Hepatocyte (in vitro differentiated cells): ENCODE results near the gene SYN1. TPM values are rescaled to one million over a fixed set of nuclear protein-coding genes. Genes with fewer than 3 reads are reported as not detected.
A peak's percentile ranks its signal among the peaks of the same experiment; 100 is the strongest.

Experiments
- DNase-seq: peaks from one replicate; pipeline ENCODE4 v3.0.0-alpha.2; 2016; ENCODE audit warnings: low spot score
- H2AFZ ChIP-seq: fragments of 200-600 bp; sonication (generic); 2 replicates; pipeline ENCODE4 v1.6.0; 2016; ENCODE audit warnings: antibody characterized with exemption, mild to moderate bottlenecking
- H3K27ac ChIP-seq: fragments of 200-600 bp; sonication (generic); 2 replicates; pipeline ENCODE4 v1.5.1; 2016; ENCODE audit warnings: mild to moderate bottlenecking
- H3K27me3 ChIP-seq: fragments of 200-600 bp; sonication (generic); 2 replicates; pipeline ENCODE4 v1.6.1; 2016
- H3K36me3 ChIP-seq: fragments of 200-600 bp; sonication (generic); replicated peaks from 2 replicates; pipeline ENCODE4 v1.5.1; 2016; ENCODE audit warnings: low read depth; ENCODE audit not compliant: insufficient read depth
- H3K4me1 ChIP-seq: fragments of 200-600 bp; sonication (generic); 2 replicates; pipeline ENCODE4 v1.5.1; 2016; ENCODE audit warnings: mild to moderate bottlenecking, moderate library complexity; ENCODE audit not compliant: insufficient read depth
- H3K4me2 ChIP-seq: fragments of 200-600 bp; sonication (generic); 2 replicates; pipeline ENCODE4 v1.6.0; 2016
- H3K4me3 ChIP-seq: fragments of 200-600 bp; sonication (generic); 2 replicates; pipeline ENCODE4 v1.5.1; 2016; ENCODE audit warnings: mild to moderate bottlenecking
- H3K79me2 ChIP-seq: fragments of 200-600 bp; sonication (generic); 2 replicates; pipeline ENCODE4 v1.6.0; 2017; ENCODE audit warnings: mild to moderate bottlenecking
- H3K9me2 ChIP-seq: fragments of 200-600 bp; sonication (generic); replicated peaks from 2 replicates; pipeline ENCODE4 v1.6.0; 2017; ENCODE audit warnings: mild to moderate bottlenecking; ENCODE audit not compliant: insufficient read depth
- H3K9me3 ChIP-seq: fragments of 200-600 bp; sonication (generic); 2 replicates; pipeline ENCODE4 v1.5.1; 2016; ENCODE audit warnings: low read depth, mild to moderate bottlenecking
- H4K20me1 ChIP-seq: fragments of 200-600 bp; sonication (generic); 2 replicates; pipeline ENCODE4 v1.6.0; 2016; ENCODE audit warnings: mild to moderate bottlenecking; ENCODE audit not compliant: insufficient read depth, poor library complexity, severe bottlenecking
- CTCF ChIP-seq: fragments of 200-600 bp; sonication (generic); IDR thresholded peaks from 2 replicates; pipeline ENCODE4 v1.5.1; 2016; ENCODE audit warnings: antibody characterized with exemption, mild to moderate bottlenecking; ENCODE audit not compliant: poor library complexity
- EZH2 ChIP-seq: fragments of 200-600 bp; sonication (generic); IDR thresholded peaks from 2 replicates; pipeline ENCODE4 v1.6.1; 2016; ENCODE audit warnings: antibody characterized with exemption, mild to moderate bottlenecking, borderline replicate concordance
- EZH2phosphoT487 ChIP-seq: fragments of 200-600 bp; sonication (generic); IDR thresholded peaks from one replicate; pipeline ENCODE4 v1.6.1; 2018; ENCODE audit warnings: antibody characterized with exemption, mild to moderate bottlenecking, low read depth, moderate library complexity; ENCODE audit not compliant: unreplicated experiment, severe bottlenecking
- WGBS: methylation state at CpG from one replicate; pipeline ENCODE4 v1.1.6; 2016; ENCODE audit warnings: low lambda C conversion rate; ENCODE audit errors: missing lambda C conversion rate; 5-methylcytosine and 5-hydroxymethylcytosine counted together
- polyA plus RNA-seq: library from polyadenylated mRNA; unstranded; fragments of >200 nt; fragmentation: Nextera tagmentation; extraction: Ambion mirVana; gene quantifications from 2 replicates; pipeline ENCODE4 v1.2.1, GENCODE V29; 2016
- total RNA-seq: library from RNA; depleted of rRNA; stranded (reverse); fragments of >200 nt; gene quantifications from 2 replicates; pipeline ENCODE4 v1.2.3, GENCODE V29; 2014

The SYN1 gene
- total and polyA plus RNA-seq, 2 experiments from 2014 or later, result 0.43 to 3.7 TPM

- H3K4me1 ChIP-seq, result no peaks in the 10 kb centered on the region
- H3K9me2 ChIP-seq, result no peaks in the 10 kb centered on the region
- 37% methylated on average over 13 of the region's 13 CpGs for WGBS
- no peak for DNase-seq
- H3K9me3 ChIP-seq, result no peaks in the 10 kb centered on the region
- H3K79me2 ChIP-seq, result peaks cover 3% of the 10 kb centered on the region
- H2AFZ ChIP-seq, result peak overlapping the region; percentile 57
- TF ChIP-seq EZH2phosphoT487 (no peak), EZH2 (no peak), CTCF (no peak)
- no peaks in the 10 kb centered on the region for H3K27me3 ChIP-seq
- H3K4me2 ChIP-seq, result peak overlapping the region; percentile 75
- no peaks in the 10 kb centered on the region for H4K20me1 ChIP-seq
- H3K36me3 ChIP-seq, result no peaks in the 10 kb centered on the region
- H3K4me3 ChIP-seq, result peak overlapping the region; percentile 38
- H3K27ac ChIP-seq, result peak overlapping the region; percentile 99
Observed at GRCh38 chrX:47658301-47658683, 38.6 kb upstream of the SYN1 start.

GRCh38 chrX:47651043-47651905 is 31.6 kb upstream of the SYN1 start:
- H3K9me2 ChIP-seq, result no peaks in the 10 kb centered on the region
- DNase-seq, result no peak

GRCh38 chrX:47650164-47651042 is 30.7 kb upstream of the SYN1 start, which contains the start of gene ELK1:
ELK1 (minus strand) TSS chrX:47650563; CDS start chrX:47641441, 9,122 bp downstream.
- Histone ChIP-seq H2AFZ (no peak within 1 kb of the TSS), H3K36me3 (no peaks in the 10 kb centered on the region), H3K4me3 (peak within 1 kb of the TSS; percentile 36), H3K4me1 (peaks cover 3% of the 10 kb centered on the region), H3K27me3 (no peaks in the 10 kb centered on the region), H3K27ac (peak within 1 kb of the TSS; percentile 91), H3K9me3 (no peaks in the 10 kb centered on the region), H3K4me2 (peak within 1 kb of the TSS; percentile 77), H4K20me1 (no peaks in the 10 kb centered on the region), H3K79me2 (peaks cover 18% of the 10 kb centered on the region), H3K9me2 (no peaks in the 10 kb centered on the region)
- TF ChIP-seq EZH2phosphoT487, result no peak
- TF ChIP-seq CTCF, result no peak
- TF ChIP-seq EZH2, result no peak
- WGBS, result 42% methylated on average over 52 of the region's 65 CpGs
- peak; percentile 95 for DNase-seq

More at GRCh38 chrX:47651043-47651905, 31.6 kb upstream of the SYN1 start:
- no peak overlapping the region for H3K4me3 ChIP-seq
- H4K20me1 ChIP-seq, result no peaks in the 10 kb centered on the region
- WGBS, result 45% methylated on average over 19 of the region's 19 CpGs
- TF ChIP-seq CTCF, result no peak
- TF ChIP-seq EZH2, result no peak
- TF ChIP-seq EZH2phosphoT487, result no peak
- peaks cover 3% of the 10 kb centered on the region for H3K4me1 ChIP-seq
- no peaks in the 10 kb centered on the region for H3K27me3 ChIP-seq
- H3K27ac ChIP-seq, result peak overlapping the region; percentile 69
- no peaks in the 10 kb centered on the region for H3K9me3 ChIP-seq
- H2AFZ ChIP-seq, result no peak overlapping the region
- peak overlapping the region; percentile 69 for H3K4me2 ChIP-seq
- no peaks in the 10 kb centered on the region for H3K36me3 ChIP-seq
- peaks cover 18% of the 10 kb centered on the region for H3K79me2 ChIP-seq
